Measurements from ENCODE around the gene GINS1.

Gene GINS1

GRCh38 chr20:25479638-25480037, 72.2 kb downstream of the GINS1 start:
- Histone ChIP-seq H3K27me3 (replicated peaks; ENCODE audit: control insufficient read depth, insufficient read depth, low read length) (no peaks in the 10 kb centered on the region; the same call in 1 of the 2 replicates), H3K36me3 (ENCODE audit: control insufficient read depth, insufficient read depth, low read length) (no peaks in the 10 kb centered on the region), H3K4me3 (replicated peaks; ENCODE audit: low read depth, low read length) (no peak overlapping the region)
- TF ChIP-seq, protein P1, sequence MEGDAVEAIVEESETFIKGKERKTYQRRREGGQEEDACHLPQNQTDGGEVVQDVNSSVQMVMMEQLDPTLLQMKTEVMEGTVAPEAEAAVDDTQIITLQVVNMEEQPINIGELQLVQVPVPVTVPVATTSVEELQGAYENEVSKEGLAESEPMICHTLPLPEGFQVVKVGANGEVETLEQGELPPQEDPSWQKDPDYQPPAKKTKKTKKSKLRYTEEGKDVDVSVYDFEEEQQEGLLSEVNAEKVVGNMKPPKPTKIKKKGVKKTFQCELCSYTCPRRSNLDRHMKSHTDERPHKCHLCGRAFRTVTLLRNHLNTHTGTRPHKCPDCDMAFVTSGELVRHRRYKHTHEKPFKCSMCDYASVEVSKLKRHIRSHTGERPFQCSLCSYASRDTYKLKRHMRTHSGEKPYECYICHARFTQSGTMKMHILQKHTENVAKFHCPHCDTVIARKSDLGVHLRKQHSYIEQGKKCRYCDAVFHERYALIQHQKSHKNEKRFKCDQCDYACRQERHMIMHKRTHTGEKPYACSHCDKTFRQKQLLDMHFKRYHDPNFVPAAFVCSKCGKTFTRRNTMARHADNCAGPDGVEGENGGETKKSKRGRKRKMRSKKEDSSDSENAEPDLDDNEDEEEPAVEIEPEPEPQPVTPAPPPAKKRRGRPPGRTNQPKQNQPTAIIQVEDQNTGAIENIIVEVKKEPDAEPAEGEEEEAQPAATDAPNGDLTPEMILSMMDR (IDR thresholded peaks at IDR 0.05; ENCODE audit: insufficient read depth, low read length, poor library complexity, severe bottlenecking), result no peak
- no peak for DNase-seq (ENCODE audit: extremely low read depth, insufficient read length)

- TF ChIP-seq, protein P1 (IDR thresholded peaks at IDR 0.05; ENCODE audit: insufficient read depth, low read length, poor library complexity, severe bottlenecking), result no peak
- no peaks in the 10 kb centered on the region for H3K36me3 ChIP-seq (ENCODE audit: control insufficient read depth, insufficient read depth, low read length)
- no peak for DNase-seq (ENCODE audit: extremely low read depth, insufficient read length)
- H3K27me3 ChIP-seq (replicated peaks; ENCODE audit: control insufficient read depth, insufficient read depth, low read length), result no peaks in the 10 kb centered on the region; the same call in 1 of the 2 replicates
- no peak overlapping the region for H3K4me3 ChIP-seq (replicated peaks; ENCODE audit: low read depth, low read length)
Observed at GRCh38 chr20:25480156-25480555, 72.7 kb downstream of the GINS1 start.

DNA sequence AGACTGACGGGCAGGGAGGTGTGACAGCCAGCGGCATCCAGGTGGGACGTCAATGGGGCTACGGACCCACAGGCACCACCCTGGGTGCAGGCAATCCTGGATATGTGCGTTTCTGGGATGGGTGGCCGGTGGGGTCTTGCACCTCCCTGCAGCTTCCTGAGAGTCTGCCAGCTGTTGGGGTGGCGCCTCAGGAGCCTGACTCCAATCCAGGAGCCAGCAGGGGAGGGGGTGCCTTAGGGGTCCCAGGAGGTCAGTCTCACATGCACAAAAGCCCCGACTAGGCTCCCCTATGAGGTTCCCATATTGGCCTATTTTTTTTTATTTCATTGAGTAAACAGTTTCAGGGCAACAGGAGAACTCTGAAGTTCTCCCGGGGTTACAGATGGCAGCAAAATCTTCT, 73.3 kb downstream of the GINS1 start:
- DNase-seq (ENCODE audit: extremely low read depth, insufficient read length), result no peak
- TF ChIP-seq, protein P1 (IDR thresholded peaks at IDR 0.05; ENCODE audit: insufficient read depth, low read length, poor library complexity, severe bottlenecking), result no peak
- Histone ChIP-seq H3K36me3 (ENCODE audit: control insufficient read depth, insufficient read depth, low read length) (no peaks in the 10 kb centered on the region), H3K4me3 (replicated peaks; ENCODE audit: low read depth, low read length) (no peak overlapping the region), H3K27me3 (replicated peaks; ENCODE audit: control insufficient read depth, insufficient read depth, low read length) (no peaks in the 10 kb centered on the region; the same call in 1 of the 2 replicates)

DNA sequence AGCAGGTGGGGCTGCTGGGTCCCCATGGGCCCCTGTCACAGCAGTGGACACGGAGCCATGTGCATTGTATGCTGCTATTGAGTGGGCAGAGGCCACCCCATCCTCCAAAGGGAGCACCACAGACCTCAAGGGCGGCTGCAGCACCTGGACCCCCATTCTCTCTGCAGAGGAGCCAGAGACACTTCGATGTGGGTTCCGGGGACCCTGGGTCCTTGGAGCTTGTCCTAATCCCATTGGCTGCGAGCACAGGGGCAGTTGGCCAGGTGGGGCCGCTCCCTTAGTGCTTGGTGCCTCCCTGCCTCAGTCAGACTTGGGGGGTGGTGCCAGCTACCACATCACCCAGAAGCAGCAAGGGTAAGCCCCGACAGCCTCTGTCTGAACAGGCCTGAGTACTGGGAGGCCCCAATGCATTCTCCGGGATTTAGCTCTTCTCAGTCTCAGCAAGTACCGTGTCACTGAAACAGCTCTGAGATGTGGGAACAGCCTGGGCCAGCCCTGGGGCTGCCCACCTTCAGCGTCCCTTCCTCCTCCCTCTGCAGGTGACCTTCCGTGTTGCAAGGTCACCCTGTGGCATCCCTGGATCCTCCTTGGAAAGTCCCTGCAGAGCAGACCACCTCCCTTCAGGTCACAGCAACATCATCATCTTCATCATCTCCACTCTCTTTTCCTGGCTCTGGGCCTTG, 73.9 kb downstream of the GINS1 start:
- Histone ChIP-seq H3K4me3 (replicated peaks; ENCODE audit: low read depth, low read length) (no peak overlapping the region), H3K36me3 (ENCODE audit: control insufficient read depth, insufficient read depth, low read length) (no peaks in the 10 kb centered on the region), H3K27me3 (replicated peaks; ENCODE audit: control insufficient read depth, insufficient read depth, low read length) (no peaks in the 10 kb centered on the region; the same call in 1 of the 2 replicates)
- TF ChIP-seq, protein P1 (IDR thresholded peaks at IDR 0.05; ENCODE audit: insufficient read depth, low read length, poor library complexity, severe bottlenecking), result no peak
- DNase-seq (ENCODE audit: extremely low read depth, insufficient read length), result no peak

DNA sequence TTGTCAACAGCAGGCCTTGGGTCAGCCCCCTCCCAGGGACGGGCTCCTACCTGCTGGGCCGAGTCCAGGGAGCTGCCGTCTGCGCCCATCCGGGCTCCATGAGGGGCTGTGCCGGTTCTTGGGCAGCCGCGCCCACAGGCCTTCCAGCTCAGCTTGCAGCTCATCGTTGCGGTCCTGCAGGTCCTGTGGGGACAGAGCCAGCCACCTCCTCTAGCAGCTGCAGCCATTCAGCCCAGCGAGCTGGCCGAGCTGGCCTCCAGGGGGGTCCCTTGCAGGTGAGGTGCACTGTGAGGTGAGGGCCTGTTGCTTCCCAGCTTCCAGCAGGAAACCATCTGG, 74.4 kb downstream of the GINS1 start:
- Histone ChIP-seq H3K4me3 (replicated peaks; ENCODE audit: low read depth, low read length) (no peak overlapping the region), H3K27me3 (replicated peaks; ENCODE audit: control insufficient read depth, insufficient read depth, low read length) (no peaks in the 10 kb centered on the region; the same call in 1 of the 2 replicates), H3K36me3 (ENCODE audit: control insufficient read depth, insufficient read depth, low read length) (no peaks in the 10 kb centered on the region)
- TF ChIP-seq, protein P1 (IDR thresholded peaks at IDR 0.05; ENCODE audit: insufficient read depth, low read length, poor library complexity, severe bottlenecking), result no peak
- DNase-seq (ENCODE audit: extremely low read depth, insufficient read length), result no peak

Data from GM06990 (cell line).